Mesodermal cell (in vitro differentiated cells): ENCODE data around the gene PMF1.
"Not testable (repeated sequence)": the region's sequence is repeated elsewhere in the genome, so short reads cannot be mapped to it uniquely, and the experiment has no call there.

Experiments
- H3K27ac ChIP-seq: 2 replicates; pipeline ENCODE4 v1.7.0; 2013; ENCODE audit warnings: mild to moderate bottlenecking, low read depth, low read length, moderate library complexity; ENCODE audit not compliant: severe bottlenecking
- H3K36me3 ChIP-seq: 2 replicates; pipeline ENCODE4 v1.7.1; 2013; ENCODE audit warnings: mild to moderate bottlenecking, low read length, moderate library complexity; ENCODE audit not compliant: control insufficient read depth, insufficient read depth
- H3K4me1 ChIP-seq: one replicate; pipeline ENCODE4 v1.7.1; 2013; ENCODE audit warnings: mild to moderate bottlenecking, low read length; ENCODE audit not compliant: insufficient read depth, control insufficient read depth, poor library complexity, severe bottlenecking
- H3K4me3 ChIP-seq: 2 replicates; pipeline ENCODE4 v1.7.0; 2013; ENCODE audit warnings: low read length, control low read depth, mild to moderate bottlenecking; ENCODE audit not compliant: insufficient read depth, poor library complexity, severe bottlenecking; ENCODE audit errors: extremely low read depth
- H3K9me3 ChIP-seq: 2 replicates; pipeline ENCODE4 v1.7.1; 2013; ENCODE audit warnings: mild to moderate bottlenecking, low read length, moderate library complexity; ENCODE audit not compliant: control insufficient read depth
- WGBS, 2 experiments: methylation state at CpG; one replicate each; pipeline ENCODE4 v1.1.5; 2013; ENCODE audit warnings: missing lambda C conversion rate in 2 of 2; ENCODE audit not compliant: insufficient coverage in 2 of 2; 5-methylcytosine and 5-hydroxymethylcytosine counted together

PMF1 gene

DNA sequence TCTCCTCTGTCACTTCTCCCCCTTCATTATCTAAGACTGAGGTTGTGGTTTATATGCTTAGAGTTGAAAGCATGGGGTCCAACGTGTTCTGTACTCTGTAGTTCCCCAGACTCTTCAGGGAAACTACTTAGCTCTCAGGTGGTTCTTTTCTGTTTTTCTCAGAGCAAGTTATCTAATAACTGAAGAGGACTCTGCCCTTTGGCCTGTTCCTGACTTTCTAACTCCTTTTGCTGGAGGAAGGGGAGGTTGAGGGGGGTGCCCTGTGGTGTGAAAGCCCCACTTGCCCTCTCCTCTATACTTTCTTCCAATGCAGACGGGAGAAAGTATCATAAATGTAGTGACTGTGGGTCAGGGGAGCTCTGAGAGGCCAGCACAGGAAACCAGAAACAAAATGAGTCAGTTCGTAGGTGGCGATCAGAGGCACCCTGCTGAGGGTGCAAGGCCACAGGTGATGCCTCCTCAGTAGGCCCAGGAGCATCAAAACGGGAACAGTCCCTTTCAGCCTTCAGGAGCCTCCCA lies 13.9 kb upstream of the PMF1 start:
- no peaks in the 10 kb centered on the region for H3K9me3 ChIP-seq
- H3K36me3 ChIP-seq: peaks cover 55% of the 10 kb centered on the region
- H3K27ac ChIP-seq: no peak overlapping the region
- peaks cover 6% of the 10 kb centered on the region for H3K4me1 ChIP-seq
- 78 to 100% methylated on average over 2 to 4 of the region's 5 CpGs for WGBS, 2 experiments
- H3K4me3 ChIP-seq: no peak overlapping the region

DNA sequence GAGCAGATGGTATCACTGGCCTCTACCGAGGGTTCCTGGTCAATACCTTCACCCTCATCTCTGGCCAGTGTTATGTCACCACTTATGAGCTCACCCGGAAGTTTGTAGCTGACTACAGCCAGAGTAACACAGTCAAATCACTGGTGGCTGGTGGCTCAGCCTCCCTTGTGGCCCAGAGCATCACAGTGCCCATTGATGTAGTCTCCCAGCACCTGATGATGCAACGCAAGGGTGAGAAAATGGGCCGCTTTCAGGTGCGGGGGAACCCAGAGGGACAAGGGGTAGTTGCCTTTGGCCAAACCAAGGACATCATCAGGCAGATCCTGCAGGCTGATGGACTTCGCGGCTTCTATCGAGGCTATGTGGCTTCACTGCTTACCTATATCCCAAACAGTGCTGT lies 12.8 kb upstream of the PMF1 start:
- Histone ChIP-seq H3K4me1 (no peaks in the 10 kb centered on the region), H3K36me3 (peaks cover 65% of the 10 kb centered on the region), H3K9me3 (no peaks in the 10 kb centered on the region), H3K27ac (no peak overlapping the region), H3K4me3 (no peak overlapping the region)
- WGBS, 2 experiments: 91 to 98% methylated on average over 8 of the region's 8 CpGs

DNA sequence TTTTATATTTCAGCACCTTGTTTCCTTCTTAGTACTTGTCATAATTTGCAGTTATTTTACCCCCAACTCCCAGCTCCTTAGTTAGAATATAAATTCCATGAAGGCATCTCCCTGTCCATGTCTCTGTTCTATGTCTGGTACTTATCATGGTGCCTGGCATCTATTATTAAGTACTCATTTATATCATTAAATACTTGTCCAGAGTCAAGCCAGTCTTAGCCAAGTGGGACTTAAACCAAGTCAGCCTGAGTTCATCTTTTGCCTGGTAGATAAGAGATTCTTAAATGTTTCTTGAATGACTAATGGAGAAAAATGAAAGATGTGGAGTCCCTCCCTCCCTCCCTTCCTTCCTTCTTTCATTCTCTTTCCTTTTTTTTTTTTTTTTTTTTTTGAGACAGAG lies 9.5 kb upstream of the PMF1 start:
- Histone ChIP-seq H3K4me3 (no peak overlapping the region), H3K9me3 (no peaks in the 10 kb centered on the region), H3K27ac (no peak overlapping the region), H3K36me3 (peaks cover 72% of the 10 kb centered on the region), H3K4me1 (no peaks in the 10 kb centered on the region)

DNA sequence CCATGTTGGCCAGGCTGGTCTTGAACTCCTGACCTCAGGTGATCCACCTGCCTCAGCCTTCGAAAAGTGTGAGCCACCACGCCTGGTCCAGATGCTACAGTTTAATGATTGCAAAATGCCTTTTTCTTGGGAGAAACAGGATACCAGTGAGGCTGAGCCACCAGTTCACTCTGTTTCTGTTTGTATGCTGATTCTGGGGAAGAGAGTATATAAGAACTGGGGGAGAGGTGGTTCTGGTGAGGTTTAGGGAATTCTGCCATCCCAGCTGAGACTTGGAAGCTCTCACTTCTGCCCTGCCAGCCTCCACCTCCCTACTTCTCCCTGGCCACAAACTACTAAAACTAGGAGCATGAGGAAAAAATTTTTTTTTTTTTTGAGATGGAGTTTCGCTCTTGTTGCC lies 8.1 kb upstream of the PMF1 start:
- Histone ChIP-seq H3K9me3 (no peaks in the 10 kb centered on the region), H3K4me1 (no peaks in the 10 kb centered on the region), H3K36me3 (peaks cover 74% of the 10 kb centered on the region), H3K4me3 (no peak overlapping the region), H3K27ac (no peak overlapping the region)
- 87 to 100% methylated on average over 2 of the region's 3 CpGs for WGBS, 2 experiments

DNA sequence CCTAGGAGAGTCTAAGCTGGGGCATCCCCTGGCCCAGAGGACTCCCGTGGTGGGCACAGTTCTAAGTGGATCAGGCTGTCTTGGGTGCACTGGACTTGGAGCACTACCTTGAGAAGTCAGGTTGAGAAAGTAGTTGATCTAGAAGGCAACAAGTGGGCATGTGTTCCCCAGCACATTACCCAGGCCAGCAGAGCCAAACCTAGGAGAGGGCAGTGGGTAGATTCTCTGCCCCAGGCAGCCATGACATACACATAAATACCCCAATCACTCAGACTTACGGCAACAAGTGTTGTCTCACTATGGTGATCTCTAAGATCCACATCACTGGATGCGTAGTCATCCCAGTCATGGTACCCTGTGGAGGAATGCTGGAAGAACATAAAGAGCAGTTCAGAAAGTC lies 1.6 kb upstream of the PMF1 start:
- H3K9me3 ChIP-seq: no peaks in the 10 kb centered on the region
- H3K36me3 ChIP-seq: peaks cover 67% of the 10 kb centered on the region
- WGBS, 2 experiments: 100% methylated on average over 1 of the region's 3 CpGs
- H3K4me1 ChIP-seq: no peaks in the 10 kb centered on the region
- no peak overlapping the region for H3K27ac ChIP-seq
- H3K4me3 ChIP-seq: no peak overlapping the region

DNA sequence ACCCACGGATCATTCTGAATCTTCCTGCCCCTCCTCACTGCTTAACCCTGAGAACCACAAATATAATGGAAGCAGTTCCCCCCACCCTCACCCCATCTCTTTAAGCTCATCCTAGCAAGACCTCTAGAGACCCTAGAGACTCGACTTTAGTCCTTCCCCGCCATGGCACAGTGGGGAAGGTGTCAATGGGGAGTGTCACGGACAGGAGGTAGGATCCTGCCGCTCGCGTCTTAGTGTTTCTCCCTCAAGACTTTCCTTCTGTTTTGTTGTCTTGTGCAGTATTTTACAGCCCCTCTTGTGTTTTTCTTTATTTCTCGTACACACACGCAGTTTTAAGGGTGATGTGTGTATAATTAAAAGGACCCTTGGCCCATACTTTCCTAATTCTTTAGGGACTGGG lies 677 bp upstream of the PMF1 start:
- Histone ChIP-seq H3K9me3 (no peaks in the 10 kb centered on the region), H3K36me3 (peaks cover 59% of the 10 kb centered on the region), H3K27ac (peak overlapping the region; percentile 46), H3K4me1 (no peaks in the 10 kb centered on the region), H3K4me3 (peak overlapping the region; percentile 62)
- WGBS, 2 experiments: 94 to 100% methylated on average over 1 to 7 of the region's 9 CpGs

DNA sequence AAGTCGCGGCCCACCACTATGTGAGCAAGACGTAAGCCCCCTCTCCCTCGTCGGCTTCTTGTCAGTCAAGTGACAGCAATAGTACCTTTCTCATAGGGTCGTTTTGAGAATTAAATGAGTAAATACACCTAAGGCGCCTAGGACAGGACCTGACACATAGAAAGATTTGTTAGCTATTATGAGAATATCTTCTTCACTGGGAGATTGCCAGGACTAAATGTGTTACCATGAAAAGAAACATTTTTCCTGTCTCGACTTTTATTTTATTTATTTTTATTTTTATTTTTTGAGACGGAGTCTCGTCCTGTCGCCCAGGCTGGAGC lies 798 bp downstream of the PMF1 start:
- Histone ChIP-seq H3K27ac (peak overlapping the region; percentile 98), H3K4me1 (no peaks in the 10 kb centered on the region), H3K4me3 (peak overlapping the region; percentile 62), H3K36me3 (peaks cover 51% of the 10 kb centered on the region), H3K9me3 (no peaks in the 10 kb centered on the region)
- WGBS, 2 experiments: 40 to 44% methylated on average over 1 to 5 of the region's 11 CpGs

DNA sequence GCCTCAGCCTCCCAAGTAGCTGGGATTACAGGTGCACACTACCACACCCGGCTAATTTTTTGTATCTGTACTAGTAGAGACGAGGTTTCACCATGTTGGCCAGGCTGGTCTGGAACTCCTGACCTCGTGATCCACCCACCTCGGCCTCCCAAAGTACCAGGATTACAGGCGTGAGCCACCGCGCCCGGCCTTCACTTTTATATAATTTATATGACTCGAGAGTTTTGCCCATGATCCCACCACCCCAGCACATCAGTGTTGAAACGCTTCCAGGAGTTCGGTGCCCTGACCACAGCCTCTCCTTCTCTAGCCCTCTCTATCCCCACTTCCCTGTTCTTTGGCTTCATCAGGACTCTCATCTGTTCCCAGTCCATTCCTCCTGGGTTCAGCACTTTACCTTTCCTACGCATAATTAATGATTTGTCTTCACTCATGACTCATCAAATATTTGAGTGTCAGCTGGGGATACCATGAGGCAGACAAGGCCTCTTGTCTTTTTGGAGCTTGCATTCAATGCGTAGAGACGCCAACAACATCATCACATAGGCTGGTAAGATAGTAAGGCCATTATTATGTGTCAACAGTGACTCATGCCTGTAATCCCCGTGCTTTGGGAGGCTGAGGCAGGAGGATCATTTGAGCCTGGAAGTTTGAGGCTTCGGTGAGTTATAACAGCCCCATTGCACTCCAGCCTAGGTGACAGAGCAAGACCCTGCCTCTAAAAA lies 1.4 kb downstream of the PMF1 start:
- Histone ChIP-seq H3K4me1 (no peaks in the 10 kb centered on the region), H3K36me3 (peaks cover 45% of the 10 kb centered on the region), H3K4me3 (peak overlapping the region; percentile 62), H3K9me3 (no peaks in the 10 kb centered on the region), H3K27ac (peak overlapping the region; percentile 98)
- 94 to 95% methylated on average over 9 to 15 of the region's 16 CpGs for WGBS, 2 experiments

DNA sequence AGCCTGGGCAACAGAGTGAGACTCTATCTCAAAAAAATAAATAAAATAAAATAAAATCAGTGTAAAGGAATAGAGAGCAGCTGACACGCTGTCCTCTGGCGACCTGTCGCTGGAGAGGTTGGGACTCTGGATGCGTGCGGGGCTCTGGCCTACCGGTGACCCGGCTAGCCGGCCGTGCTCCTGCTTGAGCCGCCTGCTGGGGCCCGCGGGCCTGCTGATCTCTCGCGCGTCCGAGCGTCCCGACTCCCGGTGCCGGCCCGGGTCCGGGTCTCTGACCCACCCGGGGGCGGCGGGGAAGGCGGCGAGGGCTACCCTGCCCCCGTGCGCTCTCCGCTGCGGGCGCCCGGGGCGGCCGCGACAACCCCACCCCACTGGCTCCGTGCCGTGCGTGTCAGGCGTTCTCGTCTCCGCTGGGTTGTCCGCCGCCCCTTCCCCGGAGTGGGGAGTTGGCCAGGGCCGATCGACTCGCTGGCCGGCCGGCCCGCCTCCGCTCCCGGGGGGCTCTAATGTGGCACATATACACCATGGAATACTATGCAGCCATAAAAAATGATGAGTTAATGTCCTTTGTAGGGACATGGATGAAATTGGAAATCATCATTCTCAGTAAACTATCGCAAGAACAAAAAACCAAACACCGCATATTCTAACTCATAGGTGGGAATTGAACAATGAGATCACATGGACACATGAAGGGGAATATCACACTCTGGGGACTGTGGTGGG lies 3.7 kb downstream of the PMF1 start:
- peaks cover 36% of the 10 kb centered on the region for H3K36me3 ChIP-seq
- H3K27ac ChIP-seq, H3K9me3 ChIP-seq, H3K4me1 ChIP-seq, H3K4me3 ChIP-seq: not testable (repeated sequence)
- 95 to 96% methylated on average over 42 to 45 of the region's 55 CpGs for WGBS, 2 experiments

DNA sequence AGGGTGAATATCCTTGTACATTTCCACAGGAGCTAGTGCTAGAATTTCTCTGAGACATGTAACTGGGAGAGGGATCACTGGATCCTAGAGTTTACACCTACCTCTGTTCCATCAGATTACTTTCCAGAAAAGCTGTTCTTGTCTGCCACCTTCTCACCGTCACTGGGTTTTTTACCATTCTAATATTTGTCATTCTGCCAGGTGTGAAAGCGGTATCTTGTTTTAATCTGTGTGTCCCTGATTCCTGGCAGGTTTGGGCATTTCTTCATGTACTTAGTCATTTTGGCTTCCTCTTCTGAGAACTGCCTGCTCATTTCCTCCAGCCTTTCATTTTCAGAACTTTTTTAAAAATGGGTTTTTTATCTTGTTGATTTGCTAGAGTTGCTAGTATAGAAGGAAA lies 5.1 kb downstream of the PMF1 start:
- WGBS, 2 experiments: 93% methylated on average over 2 of the region's 2 CpGs; no CpG with 5 or more reads in 1 of the 2 experiments
- H3K4me3 ChIP-seq: no peak overlapping the region
- H3K36me3 ChIP-seq: peaks cover 43% of the 10 kb centered on the region
- no peaks in the 10 kb centered on the region for H3K9me3 ChIP-seq
- H3K27ac ChIP-seq: peak overlapping the region; percentile 5
- no peaks in the 10 kb centered on the region for H3K4me1 ChIP-seq

DNA sequence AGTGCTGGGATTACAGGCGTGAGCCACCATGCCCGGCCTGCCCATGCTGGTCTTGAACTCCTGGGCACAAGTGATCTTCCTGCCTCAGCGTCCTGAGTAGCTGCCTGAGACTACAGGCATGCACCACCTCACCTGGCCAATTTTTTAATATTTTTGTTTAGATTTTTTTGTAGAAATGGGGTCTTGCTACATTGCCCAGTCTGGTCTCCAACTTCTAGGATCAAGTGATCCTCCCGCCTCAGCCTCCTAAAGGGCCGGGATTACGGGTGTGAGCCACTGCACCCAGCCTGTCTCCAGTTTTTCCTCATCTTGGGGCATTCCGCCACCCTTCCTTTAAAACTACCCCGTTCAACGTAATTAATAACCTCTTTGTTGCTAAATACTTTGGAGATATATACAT lies 7.4 kb downstream of the PMF1 start:
- 100% methylated on average over 4 to 7 of the region's 9 CpGs for WGBS, 2 experiments
- no peaks in the 10 kb centered on the region for H3K9me3 ChIP-seq
- H3K4me1 ChIP-seq: peaks cover under 1% of the 10 kb centered on the region
- peaks cover 46% of the 10 kb centered on the region for H3K36me3 ChIP-seq
- no peak overlapping the region for H3K27ac ChIP-seq
- H3K4me3 ChIP-seq: no peak overlapping the region
